Trophoblast cell (in vitro differentiated cells and primary cell): ENCODE data around the gene MED13L.

Experiments
- DNase-seq, 2 donors: peaks; one replicate each; pipeline ENCODE4 v3.0.0-alpha.2; 2016
- H2AFZ ChIP-seq: 2 replicates; pipeline ENCODE4 v1.6.1; 2013; ENCODE audit warnings: low read length, moderate library complexity, mild to moderate bottlenecking; ENCODE audit not compliant: insufficient read depth, poor library complexity
- H2AK5ac ChIP-seq: 2 replicates; pipeline ENCODE4 v1.6.1; 2013; ENCODE audit warnings: mild to moderate bottlenecking, low read length
- H2BK120ac ChIP-seq: 2 replicates; pipeline ENCODE4 v1.6.1; 2013; ENCODE audit warnings: low read length, mild to moderate bottlenecking, moderate library complexity; ENCODE audit not compliant: insufficient read depth, poor library complexity
- H2BK12ac ChIP-seq: 2 replicates; pipeline ENCODE4 v1.6.1; 2013; ENCODE audit warnings: mild to moderate bottlenecking, low read length, moderate library complexity
- H2BK5ac ChIP-seq: 2 replicates; pipeline ENCODE4 v1.6.1; 2013; ENCODE audit warnings: low read length, low read depth, moderate library complexity, mild to moderate bottlenecking; ENCODE audit not compliant: poor library complexity
- H3K14ac ChIP-seq: 2 replicates; pipeline ENCODE4 v1.6.1; 2013; ENCODE audit warnings: mild to moderate bottlenecking, low read length
- H3K18ac ChIP-seq: 2 replicates; pipeline ENCODE4 v1.6.1; 2013; ENCODE audit warnings: mild to moderate bottlenecking, low read length
- H3K23ac ChIP-seq: 2 replicates; pipeline ENCODE4 v1.6.1; 2013; ENCODE audit warnings: low read length
- H3K27ac ChIP-seq: 2 replicates; pipeline ENCODE4 v1.5.1; 2013; ENCODE audit warnings: low read depth, mild to moderate bottlenecking, inconsistent platforms, low read length, moderate library complexity
- H3K27me3 ChIP-seq: 2 replicates; pipeline ENCODE4 v1.6.1; 2013; ENCODE audit warnings: inconsistent platforms, mild to moderate bottlenecking, low read length, moderate library complexity; ENCODE audit not compliant: insufficient read depth
- H3K36me3 ChIP-seq, 2 experiments: 1 replicate in 1 of 2; 2 replicates in 1 of 2; pipeline ENCODE4 v1.6.1; 2013; ENCODE audit warnings: low read length in 2 of 2, mild to moderate bottlenecking in 2 of 2, moderate library complexity in 1 of 2; ENCODE audit not compliant: insufficient read depth in 2 of 2, control insufficient read depth in 1 of 2
- H3K4ac ChIP-seq: 2 replicates; pipeline ENCODE4 v1.6.1; 2013; ENCODE audit warnings: low read depth, mild to moderate bottlenecking, low read length, moderate library complexity
- H3K4me1 ChIP-seq, 2 experiments: 1 replicate in 1 of 2; 2 replicates in 1 of 2; pipeline ENCODE4 v1.6.1; 2013; ENCODE audit warnings: low read length in 2 of 2, mild to moderate bottlenecking in 2 of 2, moderate library complexity in 1 of 2; ENCODE audit not compliant: insufficient read depth in 2 of 2, control insufficient read depth in 1 of 2
- H3K4me2 ChIP-seq: 2 replicates; pipeline ENCODE4 v1.6.1; 2013; ENCODE audit warnings: inconsistent platforms, mild to moderate bottlenecking, low read length, moderate library complexity
- H3K4me3 ChIP-seq: 2 replicates; pipeline ENCODE4 v1.5.1; 2013; ENCODE audit warnings: mild to moderate bottlenecking, low read depth, low read length, inconsistent platforms
- H3K79me1 ChIP-seq: one replicate; pipeline ENCODE4 v1.6.1; 2013; ENCODE audit warnings: low read length
- H3K79me2 ChIP-seq: 2 replicates; pipeline ENCODE4 v1.6.1; 2013; ENCODE audit warnings: low read length, mild to moderate bottlenecking; ENCODE audit not compliant: control insufficient read depth, insufficient read depth, poor library complexity
- H3K9ac ChIP-seq: 2 replicates; pipeline ENCODE4 v1.6.1; 2013; ENCODE audit warnings: mild to moderate bottlenecking, low read length
- H3K9me3 ChIP-seq: 2 replicates; pipeline ENCODE4 v1.6.1; 2013; ENCODE audit warnings: low read depth, mild to moderate bottlenecking, control low read depth, inconsistent platforms, low read length; ENCODE audit not compliant: insufficient read depth
- H4K12ac ChIP-seq: 2 replicates; pipeline ENCODE4 v1.6.1; 2013; ENCODE audit warnings: low read depth, mild to moderate bottlenecking, low read length, moderate library complexity
- H4K8ac ChIP-seq: 2 replicates; pipeline ENCODE4 v1.6.1; 2013; ENCODE audit warnings: low read depth, mild to moderate bottlenecking, low read length, moderate library complexity
- H4K91ac ChIP-seq: one replicate; pipeline ENCODE4 v1.6.1; 2013; ENCODE audit warnings: low read depth, mild to moderate bottlenecking, low read length, moderate library complexity
- WGBS: extraction: QIAGEN DNeasy Blood & Tissue Kit; methylation state at CpG from one replicate; pipeline ENCODE4 v1.1.7; 2013; ENCODE audit warnings: missing lambda C conversion rate; ENCODE audit not compliant: insufficient read length, insufficient coverage; ENCODE audit errors: extremely low coverage; 5-methylcytosine and 5-hydroxymethylcytosine counted together

The MED13L gene

DNA sequence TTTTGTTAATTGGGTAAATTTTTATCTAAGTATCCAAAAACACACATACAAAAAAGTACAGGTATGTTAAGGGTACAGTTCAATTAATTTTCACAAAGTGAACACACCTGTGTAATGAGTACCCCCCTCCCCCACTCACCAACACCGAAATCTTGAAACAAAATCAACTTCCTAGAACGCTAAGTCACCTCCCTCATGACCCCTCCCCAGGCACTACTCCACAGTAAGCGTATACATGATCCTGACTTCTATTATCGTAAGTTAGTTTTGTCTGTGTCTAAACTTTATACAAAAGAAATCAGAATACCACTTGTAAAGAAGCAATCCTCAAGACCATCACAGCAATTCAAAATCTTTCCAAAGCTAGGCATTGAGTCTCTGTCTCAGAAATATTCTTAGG lies 100.5 kb downstream of the MED13L start:
- no CpG with 5 or more reads among the region's 4 CpGs for WGBS
- H3K27ac ChIP-seq = no peak overlapping the region
- H2BK12ac ChIP-seq = no peak overlapping the region
- no peaks in the 10 kb centered on the region for H3K27me3 ChIP-seq
- no peak overlapping the region for H3K14ac ChIP-seq
- no peak overlapping the region for H2BK120ac ChIP-seq
- DNase-seq = no peak
- no peak overlapping the region for H2AK5ac ChIP-seq
- H3K36me3 ChIP-seq = no peaks in the 10 kb centered on the region
- H3K4ac ChIP-seq = peak overlapping the region; percentile 9
- no peak overlapping the region for H2BK5ac ChIP-seq
- H3K9me3 ChIP-seq = no peaks in the 10 kb centered on the region
- no peak overlapping the region for H3K9ac ChIP-seq
- H3K4me2 ChIP-seq = no peak overlapping the region
- H3K4me3 ChIP-seq = no peak overlapping the region
- H3K4me1 ChIP-seq = no peaks in the 10 kb centered on the region
- H2AFZ ChIP-seq = no peak overlapping the region
- no peak overlapping the region for H3K23ac ChIP-seq
- no peak overlapping the region for H3K18ac ChIP-seq
- H4K12ac ChIP-seq = no peak overlapping the region
- H3K79me1 ChIP-seq = no peaks in the 10 kb centered on the region
- no peak overlapping the region for H4K91ac ChIP-seq
- peaks cover 12% of the 10 kb centered on the region for H3K79me2 ChIP-seq
- no peak overlapping the region for H4K8ac ChIP-seq

- H2BK12ac ChIP-seq = no peak overlapping the region
- DNase-seq = no peak
- H3K4me1 ChIP-seq = no peaks in the 10 kb centered on the region
- no peak overlapping the region for H3K23ac ChIP-seq
- no peak overlapping the region for H3K4me3 ChIP-seq
- no peak overlapping the region for H2AK5ac ChIP-seq
- H4K8ac ChIP-seq = no peak overlapping the region
- no peak overlapping the region for H4K91ac ChIP-seq
- H2AFZ ChIP-seq = no peak overlapping the region
- H3K79me1 ChIP-seq = no peaks in the 10 kb centered on the region
- H3K9ac ChIP-seq = no peak overlapping the region
- no peak overlapping the region for H2BK120ac ChIP-seq
- H3K4ac ChIP-seq = peak overlapping the region; percentile 97
- no peak overlapping the region for H3K4me2 ChIP-seq
- no peak overlapping the region for H4K12ac ChIP-seq
- no peaks in the 10 kb centered on the region for H3K9me3 ChIP-seq
- peaks cover 12% of the 10 kb centered on the region for H3K79me2 ChIP-seq
- WGBS = no CpG with 5 or more reads among the region's 4 CpGs
- H3K36me3 ChIP-seq = no peaks in the 10 kb centered on the region
- no peak overlapping the region for H3K18ac ChIP-seq
- H3K27me3 ChIP-seq = no peaks in the 10 kb centered on the region
- H2BK5ac ChIP-seq = no peak overlapping the region
- no peak overlapping the region for H3K27ac ChIP-seq
- H3K14ac ChIP-seq = no peak overlapping the region
Measured at GRCh38 chr12:116174904-116175303, 102.6 kb downstream of the MED13L start.

GRCh38 chr12:116174006-116174405 lies 103.5 kb downstream of the MED13L start:
- H3K4me2 ChIP-seq = no peak overlapping the region
- no peak overlapping the region for H3K27ac ChIP-seq
- no CpG with 5 or more reads among the region's 3 CpGs for WGBS
- no peak overlapping the region for H2BK120ac ChIP-seq
- H3K14ac ChIP-seq = no peak overlapping the region
- no peak overlapping the region for H4K91ac ChIP-seq
- H2BK12ac ChIP-seq = no peak overlapping the region
- no peak overlapping the region for H4K8ac ChIP-seq
- no peaks in the 10 kb centered on the region for H3K27me3 ChIP-seq
- H3K23ac ChIP-seq = no peak overlapping the region
- H4K12ac ChIP-seq = no peak overlapping the region
- no peak overlapping the region for H2BK5ac ChIP-seq
- no peak for DNase-seq
- H3K79me1 ChIP-seq = no peaks in the 10 kb centered on the region
- H2AFZ ChIP-seq = no peak overlapping the region
- H3K9ac ChIP-seq = no peak overlapping the region
- H3K9me3 ChIP-seq = no peaks in the 10 kb centered on the region
- H3K79me2 ChIP-seq = peaks cover 8% of the 10 kb centered on the region
- H3K18ac ChIP-seq = no peak overlapping the region
- H3K4me3 ChIP-seq = no peak overlapping the region
- H3K4ac ChIP-seq = peak overlapping the region; percentile 33
- H2AK5ac ChIP-seq = no peak overlapping the region
- H3K4me1 ChIP-seq = no peaks in the 10 kb centered on the region
- no peaks in the 10 kb centered on the region for H3K36me3 ChIP-seq

DNA sequence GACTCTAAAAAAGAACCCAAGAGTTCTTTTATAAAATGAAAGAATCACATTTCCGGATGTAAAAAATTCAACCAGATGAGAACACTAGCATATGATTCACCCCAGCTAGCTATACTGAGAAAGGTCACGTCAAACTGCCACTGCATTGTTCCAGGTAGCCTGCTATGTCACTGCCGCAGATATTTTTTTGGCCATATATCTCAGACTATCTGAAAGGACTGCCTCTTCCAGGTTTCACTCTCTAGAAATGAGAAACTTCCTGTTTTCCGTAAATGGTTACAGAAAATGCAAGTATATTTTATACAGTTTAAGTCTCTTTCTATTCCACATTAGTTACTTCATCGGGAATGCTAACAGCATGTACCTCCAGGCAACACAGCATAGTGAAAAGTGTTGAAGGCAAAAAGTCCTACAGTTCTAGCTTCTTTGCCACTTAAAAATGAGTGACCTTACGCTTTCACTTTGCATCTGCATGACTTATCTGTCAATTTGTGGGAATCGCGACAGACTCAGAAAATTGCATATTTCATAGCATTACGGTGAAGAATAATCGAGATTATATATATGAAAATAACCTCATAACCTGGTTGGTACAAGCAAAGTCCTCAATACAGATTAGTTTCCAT lies 105.2 kb downstream of the MED13L start:
- Histone ChIP-seq H3K9ac (no peak overlapping the region), H3K4me1 (peaks cover 0 to 2% of the 10 kb centered on the region in 2 experiments), H3K27me3 (no peaks in the 10 kb centered on the region), H2BK12ac (no peak overlapping the region), H2BK5ac (no peak overlapping the region), H3K14ac (no peak overlapping the region), H4K12ac (no peak overlapping the region), H2AK5ac (no peak overlapping the region), H4K8ac (no peak overlapping the region), H3K4me2 (no peak overlapping the region), H2AFZ (no peak overlapping the region), H3K79me1 (no peaks in the 10 kb centered on the region), H3K18ac (no peak overlapping the region), H2BK120ac (no peak overlapping the region), H3K4ac (no peak overlapping the region), H4K91ac (no peak overlapping the region), H3K79me2 (peaks cover 7% of the 10 kb centered on the region), H3K36me3 (no peaks in the 10 kb centered on the region), H3K27ac (no peak overlapping the region), H3K23ac (no peak overlapping the region), H3K9me3 (no peaks in the 10 kb centered on the region), H3K4me3 (no peak overlapping the region)
- DNase-seq = no peak
- WGBS = no CpG with 5 or more reads among the region's 10 CpGs
